B cell (primary cell): ENCODE measurements around the gene HAND2.

Experiments used
- EZH2 ChIP-seq: IDR thresholded peaks from 2 replicates; pipeline ENCODE4 v1.6.1; 2012; ENCODE audit warnings: borderline replicate concordance, low read depth, mild to moderate bottlenecking, moderate library complexity, low read length; ENCODE audit not compliant: insufficient read depth, poor library complexity, severe bottlenecking
- TF ChIP-seq, protein P1 (sequence below): fragments of 200-600 bp; IDR thresholded peaks from one replicate; pipeline ENCODE4 v1.8.0; 2022; ENCODE audit warnings: antibody characterized with exemption, mild to moderate bottlenecking

DNA sequence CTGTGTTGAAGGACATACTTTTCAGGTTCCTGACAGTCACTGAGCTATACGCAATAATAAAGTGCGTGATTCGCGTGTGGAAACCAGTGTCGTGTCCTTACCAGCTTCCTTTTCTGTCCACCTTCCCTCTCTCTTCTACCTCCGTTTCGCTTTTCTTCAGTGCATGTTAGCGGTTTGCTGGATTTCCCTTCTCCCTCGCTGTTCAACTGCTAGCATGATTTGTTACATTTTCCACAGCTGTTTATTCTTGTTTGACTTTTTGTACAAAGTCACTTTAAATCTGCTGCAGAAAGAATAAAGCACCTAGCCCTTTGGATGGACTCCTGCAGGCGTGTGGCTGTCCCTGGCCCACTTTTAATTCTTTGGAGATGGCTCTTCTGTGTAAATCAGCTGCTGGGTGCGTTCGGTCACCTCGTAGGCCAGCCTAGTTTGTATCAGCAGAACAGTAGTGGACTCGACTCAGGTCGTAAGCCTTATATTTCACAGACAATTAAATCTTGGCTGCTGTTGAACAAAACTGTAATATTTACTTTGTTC, 8.9 kb upstream of the HAND2 start:
- TF ChIP-seq, protein P1, sequence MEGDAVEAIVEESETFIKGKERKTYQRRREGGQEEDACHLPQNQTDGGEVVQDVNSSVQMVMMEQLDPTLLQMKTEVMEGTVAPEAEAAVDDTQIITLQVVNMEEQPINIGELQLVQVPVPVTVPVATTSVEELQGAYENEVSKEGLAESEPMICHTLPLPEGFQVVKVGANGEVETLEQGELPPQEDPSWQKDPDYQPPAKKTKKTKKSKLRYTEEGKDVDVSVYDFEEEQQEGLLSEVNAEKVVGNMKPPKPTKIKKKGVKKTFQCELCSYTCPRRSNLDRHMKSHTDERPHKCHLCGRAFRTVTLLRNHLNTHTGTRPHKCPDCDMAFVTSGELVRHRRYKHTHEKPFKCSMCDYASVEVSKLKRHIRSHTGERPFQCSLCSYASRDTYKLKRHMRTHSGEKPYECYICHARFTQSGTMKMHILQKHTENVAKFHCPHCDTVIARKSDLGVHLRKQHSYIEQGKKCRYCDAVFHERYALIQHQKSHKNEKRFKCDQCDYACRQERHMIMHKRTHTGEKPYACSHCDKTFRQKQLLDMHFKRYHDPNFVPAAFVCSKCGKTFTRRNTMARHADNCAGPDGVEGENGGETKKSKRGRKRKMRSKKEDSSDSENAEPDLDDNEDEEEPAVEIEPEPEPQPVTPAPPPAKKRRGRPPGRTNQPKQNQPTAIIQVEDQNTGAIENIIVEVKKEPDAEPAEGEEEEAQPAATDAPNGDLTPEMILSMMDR, result no peak
- TF ChIP-seq EZH2, result no peak
